ENCODE data around the gene CUL7.

Gene CUL7

GRCh38 chr6:43077981-43078511 lies 24.4 kb upstream of the CUL7 start:
- TF ChIP-seq CTCF (conservative IDR thresholded peaks at IDR 0.05; ENCODE audit: low read length) (no peak), EZH2phosphoT487 (IDR thresholded peaks at IDR 0.05; ENCODE audit: borderline replicate concordance) (no peak)
- H3K4me2 ChIP-seq (ENCODE audit: low read depth, low read length, poor library complexity, severe bottlenecking), result peak overlapping the region; percentile 91

GRCh38 chr6:43077333-43077809 lies 23.7 kb upstream of the CUL7 start:
- Histone ChIP-seq H4K20me1 (ENCODE audit: insufficient read depth, low read length, poor library complexity, severe bottlenecking) (peaks cover 11% of the 10 kb centered on the region), H3K27me3 (ENCODE audit: insufficient read depth, low read length, poor library complexity, severe bottlenecking) (no peaks in the 10 kb centered on the region), H3K4me1 (ENCODE audit: insufficient read depth, low read length, poor library complexity, severe bottlenecking) (peaks cover 38% of the 10 kb centered on the region), H3K9me2 (replicated peaks; ENCODE audit: low read depth, low read length) (no peaks in the 10 kb centered on the region), H2AFZ (ENCODE audit: low read length) (peak overlapping the region; percentile 98), H3K4me3 (ENCODE audit: low read length, poor library complexity, severe bottlenecking) (peak overlapping the region; percentile 97), H3K4me2 (ENCODE audit: low read depth, low read length, poor library complexity, severe bottlenecking) (peak overlapping the region; percentile 91), H3K36me3 (ENCODE audit: insufficient read depth, low read length) (no peaks in the 10 kb centered on the region), H3K79me2 (ENCODE audit: insufficient read depth, low read length) (peaks cover 51% of the 10 kb centered on the region), H3K9ac (ENCODE audit: low read depth, low read length, poor library complexity, severe bottlenecking) (peak overlapping the region; percentile 96), H3K9me3 (ENCODE audit: insufficient read depth, low read depth, low read length) (no peaks in the 10 kb centered on the region), H3F3A (ENCODE audit: low read depth) (no peaks in the 10 kb centered on the region)
- no peak for TF ChIP-seq CTCF (conservative IDR thresholded peaks at IDR 0.05; ENCODE audit: low read length)
- no peak for TF ChIP-seq EZH2phosphoT487 (IDR thresholded peaks at IDR 0.05; ENCODE audit: borderline replicate concordance)

More at GRCh38 chr6:43077981-43078511, 24.4 kb upstream of the CUL7 start:
- Histone ChIP-seq H3K9me2 (replicated peaks; ENCODE audit: low read depth, low read length) (no peaks in the 10 kb centered on the region), H3K4me1 (ENCODE audit: insufficient read depth, low read length, poor library complexity, severe bottlenecking) (peaks cover 42% of the 10 kb centered on the region), H2AFZ (ENCODE audit: low read length) (no peak overlapping the region), H3K9me3 (ENCODE audit: insufficient read depth, low read depth, low read length) (no peaks in the 10 kb centered on the region), H3K4me3 (ENCODE audit: low read length, poor library complexity, severe bottlenecking) (peak overlapping the region; percentile 97), H3K9ac (ENCODE audit: low read depth, low read length, poor library complexity, severe bottlenecking) (peak overlapping the region; percentile 96), H3K36me3 (ENCODE audit: insufficient read depth, low read length) (no peaks in the 10 kb centered on the region), H3K27me3 (ENCODE audit: insufficient read depth, low read length, poor library complexity, severe bottlenecking) (no peaks in the 10 kb centered on the region), H3F3A (ENCODE audit: low read depth) (no peaks in the 10 kb centered on the region), H4K20me1 (ENCODE audit: insufficient read depth, low read length, poor library complexity, severe bottlenecking) (peaks cover 11% of the 10 kb centered on the region), H3K79me2 (ENCODE audit: insufficient read depth, low read length) (peaks cover 58% of the 10 kb centered on the region)

- no peaks in the 10 kb centered on the region for H3K27me3 ChIP-seq (ENCODE audit: insufficient read depth, low read length, poor library complexity, severe bottlenecking)
- H3K9me3 ChIP-seq (ENCODE audit: insufficient read depth, low read depth, low read length), result no peaks in the 10 kb centered on the region
- no peaks in the 10 kb centered on the region for H3K36me3 ChIP-seq (ENCODE audit: insufficient read depth, low read length)
- peak overlapping the region; percentile 97 for H3K4me3 ChIP-seq (ENCODE audit: low read length, poor library complexity, severe bottlenecking)
- no peaks in the 10 kb centered on the region for H3F3A ChIP-seq (ENCODE audit: low read depth)
- peaks cover 38% of the 10 kb centered on the region for H3K4me1 ChIP-seq (ENCODE audit: insufficient read depth, low read length, poor library complexity, severe bottlenecking)
- H3K9ac ChIP-seq (ENCODE audit: low read depth, low read length, poor library complexity, severe bottlenecking), result peak overlapping the region; percentile 96
- peaks cover 45% of the 10 kb centered on the region for H3K79me2 ChIP-seq (ENCODE audit: insufficient read depth, low read length)
- H3K4me2 ChIP-seq (ENCODE audit: low read depth, low read length, poor library complexity, severe bottlenecking), result peak overlapping the region; percentile 91
- TF ChIP-seq CTCF (conservative IDR thresholded peaks at IDR 0.05; ENCODE audit: low read length) (no peak), EZH2phosphoT487 (IDR thresholded peaks at IDR 0.05; ENCODE audit: borderline replicate concordance) (no peak)
- H3K9me2 ChIP-seq (replicated peaks; ENCODE audit: low read depth, low read length), result no peaks in the 10 kb centered on the region
- H2AFZ ChIP-seq (ENCODE audit: low read length), result peak overlapping the region; percentile 98
- H4K20me1 ChIP-seq (ENCODE audit: insufficient read depth, low read length, poor library complexity, severe bottlenecking), result peaks cover 11% of the 10 kb centered on the region
Measured at GRCh38 chr6:43076464-43077332, 23.0 kb upstream of the CUL7 start.
